ENCODE data around the gene RAB31.

RAB31 gene

GRCh38 chr18:9852266-9853081 lies 144.4 kb downstream of the RAB31 start:
- Histone ChIP-seq H3K79me2 (ENCODE audit: insufficient read depth, low read length) (no peaks in the 10 kb centered on the region), H3K9me3 (ENCODE audit: insufficient read depth, low read length, severe bottlenecking) (no peaks in the 10 kb centered on the region), H4K20me1 (ENCODE audit: insufficient read depth, low read length) (no peaks in the 10 kb centered on the region), H2AFZ (ENCODE audit: low read depth, low read length) (no peak overlapping the region), H3K36me3 (ENCODE audit: insufficient read depth, low read length) (no peaks in the 10 kb centered on the region), H3K4me2 (ENCODE audit: insufficient read depth, low read length) (no peak overlapping the region), H3K27me3 (ENCODE audit: insufficient read depth, low read length, poor library complexity) (peaks cover 10% of the 10 kb centered on the region), H3K4me3 (ENCODE audit: low read depth in 1 of 2, low read length in 2 of 2) (no peak overlapping the region), H3K4me1 (ENCODE audit: insufficient read depth, low read length) (no peaks in the 10 kb centered on the region), H3K9ac (ENCODE audit: low read depth, low read length) (no peak overlapping the region), H3K27ac (ENCODE audit: low read length) (no peak overlapping the region)
- no peak for TF ChIP-seq EZH2 (IDR thresholded peaks at IDR 0.05; ENCODE audit: borderline replicate concordance, low read depth, low read length, severe bottlenecking)
- no peak for TF ChIP-seq CTCF (IDR thresholded peaks at IDR 0.05; ENCODE audit: borderline replicate concordance, extremely low read depth, low read length, poor library complexity, severe bottlenecking)
- DNase-seq = no peak
- no peak for ATAC-seq (ENCODE audit: insufficient read depth, low read depth)

- TF ChIP-seq CTCF (IDR thresholded peaks at IDR 0.05; ENCODE audit: borderline replicate concordance, extremely low read depth, low read length, poor library complexity, severe bottlenecking) (no peak), EZH2 (IDR thresholded peaks at IDR 0.05; ENCODE audit: borderline replicate concordance, low read depth, low read length, severe bottlenecking) (no peak)
- H3K9ac ChIP-seq (ENCODE audit: low read depth, low read length) = no peak overlapping the region
- H2AFZ ChIP-seq (ENCODE audit: low read depth, low read length) = no peak overlapping the region
- H3K79me2 ChIP-seq (ENCODE audit: insufficient read depth, low read length) = no peaks in the 10 kb centered on the region
- peaks cover 7% of the 10 kb centered on the region for H3K27me3 ChIP-seq (ENCODE audit: insufficient read depth, low read length, poor library complexity)
- H4K20me1 ChIP-seq (ENCODE audit: insufficient read depth, low read length) = no peaks in the 10 kb centered on the region
- DNase-seq (no peak), ATAC-seq (ENCODE audit: insufficient read depth, low read depth) (no peak)
- H3K4me2 ChIP-seq (ENCODE audit: insufficient read depth, low read length) = no peak overlapping the region
- no peak overlapping the region for H3K27ac ChIP-seq (ENCODE audit: low read length)
- H3K4me1 ChIP-seq (ENCODE audit: insufficient read depth, low read length) = no peaks in the 10 kb centered on the region
- no peaks in the 10 kb centered on the region for H3K36me3 ChIP-seq (ENCODE audit: insufficient read depth, low read length)
- H3K4me3 ChIP-seq (ENCODE audit: low read depth in 1 of 2, low read length in 2 of 2) = no peak overlapping the region
- H3K9me3 ChIP-seq (ENCODE audit: insufficient read depth, low read length, severe bottlenecking) = no peaks in the 10 kb centered on the region
Observed at GRCh38 chr18:9854801-9855676, 146.9 kb downstream of the RAB31 start.

GRCh38 chr18:9855681-9856080 lies 147.6 kb downstream of the RAB31 start:
- Histone ChIP-seq H2AFZ (ENCODE audit: low read depth, low read length) (no peak overlapping the region), H3K27me3 (ENCODE audit: insufficient read depth, low read length, poor library complexity) (peaks cover 7% of the 10 kb centered on the region), H4K20me1 (ENCODE audit: insufficient read depth, low read length) (no peaks in the 10 kb centered on the region), H3K4me2 (ENCODE audit: insufficient read depth, low read length) (no peak overlapping the region), H3K27ac (ENCODE audit: low read length) (no peak overlapping the region), H3K9ac (ENCODE audit: low read depth, low read length) (no peak overlapping the region), H3K36me3 (ENCODE audit: insufficient read depth, low read length) (no peaks in the 10 kb centered on the region), H3K4me1 (ENCODE audit: insufficient read depth, low read length) (no peaks in the 10 kb centered on the region), H3K79me2 (ENCODE audit: insufficient read depth, low read length) (no peaks in the 10 kb centered on the region), H3K9me3 (ENCODE audit: insufficient read depth, low read length, severe bottlenecking) (no peaks in the 10 kb centered on the region), H3K4me3 (ENCODE audit: low read depth in 1 of 2, low read length in 2 of 2) (no peak overlapping the region)
- TF ChIP-seq CTCF (IDR thresholded peaks at IDR 0.05; ENCODE audit: borderline replicate concordance, extremely low read depth, low read length, poor library complexity, severe bottlenecking) (no peak), EZH2 (IDR thresholded peaks at IDR 0.05; ENCODE audit: borderline replicate concordance, low read depth, low read length, severe bottlenecking) (no peak)
- no peak for DNase-seq
- no peak for ATAC-seq (ENCODE audit: insufficient read depth, low read depth)

Data from DND-41 (cell line).